Stimulated activated naive CD8-positive, alpha-beta T cell treated with anti-CD3 and anti-CD28 coated beads, Interleukin-15, Interleukin-2, amounts not matched to agents 100 U/mL and 50 U/mL, for 24 hours (primary cell): Measurements from ENCODE around the gene PIF1.

Experiments used
- ATAC-seq: fragments of 150-1000 bp; cut with Tn5 transposase; one replicate; pipeline ENCODE4 v1.10.0; 2021
- DNase-seq: peaks from one replicate; pipeline ENCODE4 v3.0.0; 2021

The PIF1 gene

GRCh38 chr15:64774037-64774628 lies 51.3 kb downstream of the PIF1 start:
- ATAC-seq (no peak), DNase-seq (no peak)

- ATAC-seq (no peak), DNase-seq (no peak)
These were observed 51.8 kb downstream of the PIF1 start for GRCh38 chr15:64773606-64774005.

GRCh38 chr15:64772964-64773363 lies 52.5 kb downstream of the PIF1 start:
- ATAC-seq: no peak
- DNase-seq: no peak

- ATAC-seq: no peak
- DNase-seq: no peak
These were observed 53.0 kb downstream of the PIF1 start for GRCh38 chr15:64772488-64772887.

- ATAC-seq (no peak), DNase-seq (no peak)
These were observed 54.8 kb downstream of the PIF1 start for GRCh38 chr15:64770626-64771025.

- ATAC-seq (no peak), DNase-seq (no peak)
These were observed 58.2 kb downstream of the PIF1 start for GRCh38 chr15:64767203-64767602.

- DNase-seq (no peak), ATAC-seq (no peak)
These were observed 59.4 kb downstream of the PIF1 start for GRCh38 chr15:64766058-64766457.
